K562 (cell line): Measurements from ENCODE around the gene CLDN5. TPM values are rescaled to one million over a fixed set of nuclear protein-coding genes. Genes with fewer than 3 reads are reported as not detected.
A peak's percentile ranks its signal among the peaks of the same experiment; 100 is the strongest.

Source experiments
- CHCHD3 ChIP-seq: fragments of 250-450 bp; sonication (Bioruptor Pico); IDR thresholded peaks from 2 replicates; pipeline ENCODE4 v2.1.2; 2022; ENCODE audit warnings: mild to moderate bottlenecking
- CTCF ChIP-seq, 3 experiments: IDR thresholded peaks in 2 of 3; conservative IDR thresholded peaks in 1 of 3; 2 replicates each; pipeline ENCODE4 v1.5.1; 2011 to 2012; ENCODE audit warnings: low read length in 3 of 3, mild to moderate bottlenecking in 3 of 3, control low read depth in 2 of 3, improper control_type of control experiment in 1 of 3, inconsistent platforms in 1 of 3, low read depth in 1 of 3, mixed read lengths in 1 of 3, moderate library complexity in 1 of 3; ENCODE audit not compliant: insufficient read depth in 2 of 3
- DIDO1 ChIP-seq: fragments of 450-650 bp; IDR thresholded peaks from 2 replicates; pipeline ENCODE4 v1.6.1; 2016; ENCODE audit warnings: low read depth, missing biosample characterization, missing genetic modification characterization
- FOXO4 ChIP-seq: fragments of 450-650 bp; formaldehyde crosslinking; IDR thresholded peaks from 2 replicates; pipeline ENCODE4 v1.4.0; 2020; ENCODE audit warnings: mild to moderate bottlenecking, moderate library complexity
- HDAC2 ChIP-seq: fragments of 450-650 bp; IDR thresholded peaks from 2 replicates; pipeline ENCODE4 v1.6.1; 2016; ENCODE audit warnings: mild to moderate bottlenecking
- IFI16 ChIP-seq: fragments of 250-450 bp; sonication (Bioruptor Pico); IDR thresholded peaks from 2 replicates; pipeline ENCODE4 v2.1.2; 2022; ENCODE audit warnings: mild to moderate bottlenecking, inconsistent platforms
- KDM2B ChIP-seq: fragments of 250-450 bp; sonication (Bioruptor Pico); IDR thresholded peaks from 2 replicates; pipeline ENCODE4 v1.8.0; 2021; ENCODE audit warnings: mild to moderate bottlenecking, moderate library complexity
- KDM4B ChIP-seq, 2 experiments: fragments of 450-650 bp in 1 of 2; sonication (generic) in 1 of 2; IDR thresholded peaks; 2 replicates each; pipeline ENCODE4 v1.6.1; 2016 to 2017; ENCODE audit warnings: borderline replicate concordance in 2 of 2, antibody characterized with exemption in 1 of 2, low read depth in 1 of 2, mild to moderate bottlenecking in 1 of 2
- POLR2G ChIP-seq: fragments of 200-400 bp; formaldehyde crosslinking; IDR thresholded peaks from 2 replicates; pipeline ENCODE4 v1.6.1; 2017; ENCODE audit warnings: low read depth, mild to moderate bottlenecking, antibody characterized with exemption, low read length, moderate library complexity
- SIRT6 ChIP-seq: IDR thresholded peaks from one replicate; pipeline ENCODE4 v1.6.1; 2012; ENCODE audit warnings: low read depth, mild to moderate bottlenecking, control low read depth, inconsistent platforms, low read length, moderate library complexity
- THRB ChIP-seq: fragments of 450-650 bp; formaldehyde crosslinking; conservative IDR thresholded peaks from 2 replicates; pipeline ENCODE4 v1.4.0; 2022; ENCODE audit warnings: mild to moderate bottlenecking, missing genetic modification characterization
- TRIM28 ChIP-seq: fragments of 450-650 bp; IDR thresholded peaks from 2 replicates; pipeline ENCODE4 v1.6.1; 2017
- TSHZ1 ChIP-seq: fragments of 250-450 bp; sonication (Bioruptor Pico); IDR thresholded peaks from 2 replicates; pipeline ENCODE4 v1.4.0; 2020; ENCODE audit warnings: mild to moderate bottlenecking, moderate library complexity
- UBTF ChIP-seq, 2 experiments: IDR thresholded peaks; 2 replicates each; pipeline ENCODE4 v1.6.1; 2012; ENCODE audit warnings: improper control_type of control experiment in 2 of 2, low read depth in 2 of 2, low read length in 2 of 2, borderline replicate concordance in 1 of 2
- ZBTB17 ChIP-seq: fragments of 450-650 bp; formaldehyde crosslinking; IDR thresholded peaks from 2 replicates; pipeline ENCODE4 v1.4.0; 2020; ENCODE audit warnings: mild to moderate bottlenecking
- ZC3H8 ChIP-seq: fragments of 450-650 bp; IDR thresholded peaks from 2 replicates; pipeline ENCODE4 v1.6.1; 2017
- polyA plus RNA-seq, 8 experiments: library from polyadenylated mRNA; depleted of rRNA in 4 of 8; stranded (reverse) in 5 of 8; unstranded in 3 of 8; fragments of >200 nt; fragmentation: Nextera tagmentation in 2 of 8; fragmentation: Illumina TruSeq in 1 of 8; extraction: Ambion mirVana in 2 of 8; extraction: Trizol in 1 of 8; gene quantifications; 2 replicates each; pipeline versions ENCODE4 v1.2.1 to v1.2.3, GENCODE V29; 2011 to 2014; ENCODE audit warnings: inconsistent platforms in 1 of 8, missing spikeins in 1 of 8
- total RNA-seq, 7 experiments: library from RNA; depleted of rRNA in 6 of 7; stranded (reverse); fragments of >200 nt in 6 of 7; fragmentation: Illumina TruSeq in 2 of 7; extraction: Trizol in 2 of 7; gene quantifications; 2 replicates each; pipeline versions ENCODE4 v1.2.1 to v1.2.3, GENCODE V29; 2011 to 2021; ENCODE audit warnings: low replicate concordance in 1 of 7

Gene CLDN5
- total and polyA plus RNA-seq, 9 of the 15 experiments (the other 6 are each of a cell fraction or from before 2014, with no cell fraction given): 0.20 TPM; not detected in 8

- TF ChIP-seq TSHZ1 (CRISPR knock-in tag) (peak; percentile 62; the same call in 1 of the 2 replicates), CTCF (IDR thresholded peaks at IDR 0.05 in 2 of 3, conservative IDR thresholded peaks at IDR 0.05 in 1 of 3; ENCODE audit: insufficient read depth in 2 of 3, low read depth in 1 of 3, low read length in 3 of 3) (0 out of 6 replicates have a peak, but pooled peaks of 2 of the 3 experiments have one; percentile 9 to 11), FOXO4 (peak; percentile 91; the same call in 1 of the 2 replicates), IFI16 (CRISPR knock-in tag) (peak; percentile 37; the same call in 1 of the 2 replicates), SIRT6 (peak; percentile 2), HDAC2 (no peak), THRB (peak; percentile 98), CHCHD3 (CRISPR knock-in tag) (peak; percentile 69; the same call in 1 of the 2 replicates), KDM2B (CRISPR knock-in tag) (peak; percentile 98), POLR2G (peak; percentile 99), TRIM28 (no peak), UBTF (IDR thresholded peaks at IDR 0.05; ENCODE audit: borderline replicate concordance in 1 of 2, low read depth in 2 of 2, low read length in 2 of 2) (no peak), KDM4B (IDR thresholded peaks at IDR 0.05; ENCODE audit: borderline replicate concordance in 2 of 2, low read depth in 1 of 2) (no peak), DIDO1 (tag) (peak; percentile 100), ZC3H8 (no peak), ZBTB17 (CRISPR knock-in tag) (peak; percentile 93)
Measured at GRCh38 chr22:19479355-19480172, 44.6 kb downstream of the CLDN5 start, which contains the start of gene CDC45 (continued).
